Astrocyte of the cerebellum (primary cell): ENCODE data around the gene KRT1.
"Not testable (repeated sequence)": the region's sequence is repeated elsewhere in the genome, so short reads cannot be mapped to it uniquely, and the experiment has no call there.

Source experiments
- DNase-seq: peaks from one replicate; pipeline ENCODE4 v3.0.0-alpha.2; 2011; ENCODE audit warnings: low read depth
- H3K4me3 ChIP-seq: 2 replicates; pipeline ENCODE4 v1.5.1; 2011; ENCODE audit warnings: mild to moderate bottlenecking, low read depth, low read length, moderate library complexity
- in situ Hi-C: cut with HindIII; loops from 2 replicates; pipeline ENCODE4 v1.10.0; 2017; ENCODE audit warnings: low sequenced_read_pairs
- TF ChIP-seq, protein P1 (sequence below): IDR thresholded peaks from 2 replicates; pipeline ENCODE4 v1.5.1; 2012; ENCODE audit warnings: low read length, low read depth, moderate library complexity, mild to moderate bottlenecking; ENCODE audit errors: missing control alignments

Gene KRT1

DNA sequence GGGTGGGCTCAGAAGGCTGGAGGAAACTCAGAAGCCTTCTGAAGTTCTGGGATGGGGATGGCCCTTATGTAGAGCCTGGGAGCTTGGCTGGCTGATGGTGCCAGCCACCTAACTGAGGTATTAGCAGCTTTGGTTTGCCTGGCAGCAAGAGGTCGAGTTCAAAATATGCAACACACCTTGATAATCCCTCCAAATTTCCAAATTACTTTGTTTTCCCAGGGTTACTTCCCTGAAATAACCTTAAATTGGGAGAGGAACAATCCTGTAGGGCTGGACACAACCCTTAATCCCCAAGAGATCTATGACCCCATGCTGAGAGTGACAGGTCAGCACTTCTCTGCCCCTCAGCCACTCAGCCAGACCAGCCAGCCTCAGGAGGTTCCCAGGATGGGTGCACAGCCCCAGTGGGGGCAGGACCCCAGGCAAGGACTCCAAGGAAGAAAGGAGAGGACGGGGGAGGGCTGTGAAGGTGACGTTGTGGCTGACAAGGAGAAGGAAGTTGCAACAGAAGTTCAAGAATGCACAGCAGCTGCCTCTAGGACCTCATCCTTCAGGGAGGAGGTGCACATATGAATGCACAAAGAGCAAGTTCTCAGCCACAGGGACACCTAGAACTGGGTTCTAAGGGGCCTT lies 41.7 kb upstream of the KRT1 start:
- no peak overlapping the region for H3K4me3 ChIP-seq
- TF ChIP-seq, protein P1, sequence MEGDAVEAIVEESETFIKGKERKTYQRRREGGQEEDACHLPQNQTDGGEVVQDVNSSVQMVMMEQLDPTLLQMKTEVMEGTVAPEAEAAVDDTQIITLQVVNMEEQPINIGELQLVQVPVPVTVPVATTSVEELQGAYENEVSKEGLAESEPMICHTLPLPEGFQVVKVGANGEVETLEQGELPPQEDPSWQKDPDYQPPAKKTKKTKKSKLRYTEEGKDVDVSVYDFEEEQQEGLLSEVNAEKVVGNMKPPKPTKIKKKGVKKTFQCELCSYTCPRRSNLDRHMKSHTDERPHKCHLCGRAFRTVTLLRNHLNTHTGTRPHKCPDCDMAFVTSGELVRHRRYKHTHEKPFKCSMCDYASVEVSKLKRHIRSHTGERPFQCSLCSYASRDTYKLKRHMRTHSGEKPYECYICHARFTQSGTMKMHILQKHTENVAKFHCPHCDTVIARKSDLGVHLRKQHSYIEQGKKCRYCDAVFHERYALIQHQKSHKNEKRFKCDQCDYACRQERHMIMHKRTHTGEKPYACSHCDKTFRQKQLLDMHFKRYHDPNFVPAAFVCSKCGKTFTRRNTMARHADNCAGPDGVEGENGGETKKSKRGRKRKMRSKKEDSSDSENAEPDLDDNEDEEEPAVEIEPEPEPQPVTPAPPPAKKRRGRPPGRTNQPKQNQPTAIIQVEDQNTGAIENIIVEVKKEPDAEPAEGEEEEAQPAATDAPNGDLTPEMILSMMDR = no peak
- no peak for DNase-seq
- in situ Hi-C loops = no loop called here

DNA sequence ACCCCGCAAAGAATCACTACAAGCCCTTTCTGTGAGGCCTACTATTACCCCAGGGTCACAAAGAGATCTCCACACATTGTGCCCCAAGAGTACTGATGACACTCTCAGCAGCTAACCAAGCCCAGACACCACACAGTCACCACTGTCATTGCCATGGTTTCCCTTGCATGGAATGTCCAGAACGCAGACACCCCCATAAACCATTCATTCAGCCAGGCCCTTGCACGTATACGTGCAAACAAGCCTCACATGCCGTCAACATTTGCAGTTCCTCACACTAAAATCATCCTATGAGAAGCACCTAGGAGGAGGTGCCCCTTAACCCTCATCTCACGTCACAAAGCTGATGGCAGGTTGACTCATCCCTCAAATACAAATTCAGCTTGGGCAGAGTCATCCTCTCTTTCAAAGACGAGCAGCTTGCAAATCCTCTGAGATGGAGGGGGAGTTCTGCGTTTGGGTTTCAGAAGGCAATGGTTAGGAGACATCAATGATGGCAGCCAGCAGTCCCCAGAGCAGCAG lies 40.2 kb upstream of the KRT1 start:
- in situ Hi-C loops = no loop called here
- TF ChIP-seq, protein P1 = no peak
- no peak for DNase-seq
- no peak overlapping the region for H3K4me3 ChIP-seq

DNA sequence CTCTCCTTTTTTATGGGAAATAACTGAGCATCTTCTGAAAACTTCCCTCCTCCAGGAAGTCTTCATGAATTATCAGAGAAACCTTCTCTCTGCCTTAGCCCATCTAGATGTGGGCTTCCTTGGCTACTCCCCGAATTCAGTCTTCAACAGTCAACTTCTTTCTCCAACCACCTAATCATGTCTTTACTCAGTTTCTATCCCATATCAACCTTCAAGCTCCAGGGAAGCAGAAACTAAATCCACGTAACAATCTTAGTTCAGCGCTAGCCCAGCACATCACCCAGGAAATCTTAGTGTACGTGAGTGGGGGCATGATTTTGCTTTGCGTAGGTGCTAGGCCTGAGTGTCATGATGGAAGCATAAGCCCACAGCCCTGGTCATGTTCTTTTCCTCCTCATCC lies 35.9 kb upstream of the KRT1 start:
- DNase-seq = no peak
- TF ChIP-seq, protein P1 = no peak
- H3K4me3 ChIP-seq = no peak overlapping the region
- in situ Hi-C loops = loop anchor here (5.0 kb wide), 2 partner anchors 41 to 69 kb away; no protein-coding TSS in a partner anchor

DNA sequence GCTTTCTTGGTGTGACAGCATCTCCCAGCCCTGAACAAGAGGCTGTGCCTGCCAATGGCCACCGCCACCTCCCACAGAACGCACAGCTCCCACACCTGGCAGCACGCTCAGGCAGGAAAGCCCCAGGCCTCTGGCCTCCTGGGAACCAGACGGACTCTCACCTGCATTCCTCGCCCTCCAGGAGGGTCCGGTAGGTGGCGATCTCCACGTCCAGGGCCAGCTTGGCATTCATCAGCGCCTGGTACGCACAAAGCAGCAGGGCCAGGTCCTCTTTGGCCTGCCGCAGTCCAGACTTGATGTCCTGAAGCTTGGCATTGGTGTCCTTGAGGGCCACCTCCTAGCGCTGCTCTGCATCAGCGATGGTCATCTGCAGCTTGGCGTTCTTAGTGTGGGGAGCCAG lies 35.2 kb upstream of the KRT1 start:
- DNase-seq = no peak
- no peak overlapping the region for H3K4me3 ChIP-seq
- in situ Hi-C loops = loop anchor here (5.0 kb wide), 2 partner anchors 42 to 68 kb away; no protein-coding TSS in a partner anchor
- TF ChIP-seq, protein P1 = peak; percentile 4

DNA sequence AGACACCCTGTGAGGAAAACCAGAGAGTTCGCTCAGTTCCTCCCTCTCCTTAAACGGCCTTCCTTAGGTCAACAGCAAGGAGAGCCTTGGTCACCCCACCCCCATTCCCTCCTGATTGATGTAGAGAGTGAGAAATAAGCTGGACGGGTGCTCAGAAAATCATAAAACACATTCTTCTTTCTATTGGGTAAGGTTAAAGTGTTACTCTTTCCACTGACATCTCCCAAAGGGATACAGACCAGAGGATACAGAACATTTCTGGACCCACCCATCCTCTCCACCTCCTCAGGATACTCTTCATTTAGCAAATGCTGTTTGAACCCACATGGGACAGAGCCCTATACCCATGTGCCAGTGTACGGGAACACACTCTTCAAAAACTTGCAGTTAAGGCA lies 34.7 kb upstream of the KRT1 start:
- in situ Hi-C loops = loop anchor here (5.0 kb wide), 2 partner anchors 42 to 68 kb away; no protein-coding TSS in a partner anchor
- H3K4me3 ChIP-seq = no peak overlapping the region
- TF ChIP-seq, protein P1 = no peak
- no peak for DNase-seq

DNA sequence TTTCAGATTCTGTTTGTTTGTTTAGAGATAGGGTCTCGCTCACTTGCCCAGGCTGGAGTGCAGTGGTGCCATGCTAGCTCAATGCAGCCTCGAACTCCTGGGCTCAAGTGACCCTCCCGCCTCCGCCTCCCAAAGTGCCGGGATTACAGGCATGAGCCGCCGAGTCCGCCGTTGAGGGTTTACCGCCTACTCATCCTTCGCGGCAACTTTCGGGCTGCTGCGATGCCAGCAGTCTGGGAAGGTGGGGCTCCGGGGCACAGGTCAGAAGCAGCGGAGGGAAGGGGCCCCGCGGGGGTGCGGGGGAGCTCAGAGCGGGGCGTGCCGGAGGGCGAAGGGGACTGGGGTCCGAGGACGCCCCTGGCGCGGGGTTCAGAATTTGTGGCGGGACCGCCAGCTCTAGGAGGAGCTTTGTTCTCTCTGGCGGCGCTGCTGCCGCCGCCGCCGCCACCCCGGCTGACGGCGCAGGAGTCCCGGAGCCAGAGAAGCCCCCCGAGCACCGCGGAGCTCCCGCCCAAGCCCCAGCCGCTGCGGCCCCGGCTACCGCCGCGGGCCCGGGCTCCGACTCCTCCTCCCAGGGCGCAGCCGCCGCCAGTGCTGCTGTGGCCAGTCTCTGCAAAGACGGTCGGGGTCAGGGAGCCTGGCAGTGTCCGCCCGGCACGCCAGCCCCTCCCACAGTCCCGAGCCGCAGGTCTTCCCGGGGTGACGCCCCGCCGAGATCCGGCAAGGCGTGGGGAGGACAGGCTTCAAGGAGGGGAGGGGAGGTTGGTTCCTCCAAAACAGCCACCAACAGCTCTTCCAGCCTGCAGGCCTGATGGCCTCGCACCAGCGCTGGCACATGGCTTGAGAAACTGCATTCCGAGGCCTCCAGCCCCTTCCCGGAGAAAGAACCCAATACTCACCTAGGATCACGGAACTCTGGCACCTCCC lies 34.0 kb upstream of the KRT1 start:
- in situ Hi-C loops = no loop called here
- H3K4me3 ChIP-seq = no peak overlapping the region
- no peak for DNase-seq
- TF ChIP-seq, protein P1 = no peak

DNA sequence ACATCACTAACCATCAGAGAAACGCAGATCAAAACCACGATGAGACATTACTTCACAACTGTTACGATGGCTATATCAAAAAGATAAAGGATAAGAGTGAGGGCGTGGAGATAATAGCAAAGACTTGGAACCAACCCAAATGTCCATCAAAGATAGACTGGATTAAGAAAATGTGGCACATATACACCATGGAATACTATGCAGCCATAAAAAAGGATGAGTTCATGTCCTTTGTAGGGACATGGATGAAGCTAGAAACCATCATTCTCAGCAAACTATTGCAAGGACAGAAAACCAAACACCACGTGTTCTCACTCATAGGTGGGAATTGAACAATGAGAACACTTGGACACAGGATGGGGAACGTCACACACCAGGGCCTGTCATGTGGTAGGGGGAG lies 31.9 kb upstream of the KRT1 start:
- in situ Hi-C loops, H3K4me3 ChIP-seq, DNase-seq: not testable (repeated sequence)
